ENCODE data around the gene LYPD5. TPM values are rescaled to one million over a fixed set of nuclear protein-coding genes. Genes with fewer than 3 reads are reported as not detected.

The LYPD5 gene
- total and polyA plus RNA-seq, 8 donors, result 0.20 to 6.3 (median 0.55) TPM

DNA sequence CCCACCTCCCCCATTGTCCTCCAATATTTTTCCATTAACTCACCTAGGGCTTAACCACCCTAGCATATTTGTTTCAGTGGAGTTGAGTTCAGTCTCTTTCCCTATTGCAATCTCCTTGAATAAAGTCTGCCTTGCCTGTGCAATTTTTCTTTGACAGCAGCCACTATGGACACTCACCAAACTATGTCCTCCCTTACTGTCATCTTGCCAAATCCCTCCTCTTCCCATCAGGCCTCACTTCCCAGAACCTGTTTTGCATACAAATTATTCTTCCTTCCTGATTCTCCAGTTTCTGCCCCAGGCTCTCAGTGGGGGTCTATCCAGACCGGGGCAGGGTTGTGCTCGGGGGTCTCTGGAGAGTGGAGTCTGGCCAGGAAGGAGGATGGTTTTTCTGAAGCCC is 2.2 kb upstream of the LYPD5 start:
- TF ChIP-seq, protein P1, sequence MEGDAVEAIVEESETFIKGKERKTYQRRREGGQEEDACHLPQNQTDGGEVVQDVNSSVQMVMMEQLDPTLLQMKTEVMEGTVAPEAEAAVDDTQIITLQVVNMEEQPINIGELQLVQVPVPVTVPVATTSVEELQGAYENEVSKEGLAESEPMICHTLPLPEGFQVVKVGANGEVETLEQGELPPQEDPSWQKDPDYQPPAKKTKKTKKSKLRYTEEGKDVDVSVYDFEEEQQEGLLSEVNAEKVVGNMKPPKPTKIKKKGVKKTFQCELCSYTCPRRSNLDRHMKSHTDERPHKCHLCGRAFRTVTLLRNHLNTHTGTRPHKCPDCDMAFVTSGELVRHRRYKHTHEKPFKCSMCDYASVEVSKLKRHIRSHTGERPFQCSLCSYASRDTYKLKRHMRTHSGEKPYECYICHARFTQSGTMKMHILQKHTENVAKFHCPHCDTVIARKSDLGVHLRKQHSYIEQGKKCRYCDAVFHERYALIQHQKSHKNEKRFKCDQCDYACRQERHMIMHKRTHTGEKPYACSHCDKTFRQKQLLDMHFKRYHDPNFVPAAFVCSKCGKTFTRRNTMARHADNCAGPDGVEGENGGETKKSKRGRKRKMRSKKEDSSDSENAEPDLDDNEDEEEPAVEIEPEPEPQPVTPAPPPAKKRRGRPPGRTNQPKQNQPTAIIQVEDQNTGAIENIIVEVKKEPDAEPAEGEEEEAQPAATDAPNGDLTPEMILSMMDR (IDR thresholded peaks at IDR 0.05), result no peak
- peaks cover 0 to 6% of the 10 kb centered on the region in 2 donors for H3K27me3 ChIP-seq
- peaks cover 0 to 3% of the 10 kb centered on the region in 2 donors for H3K4me1 ChIP-seq
- H3K9me3 ChIP-seq, result no peaks in the 10 kb centered on the region
- DNase-seq (no peak), ATAC-seq (no peak)
- H3K36me3 ChIP-seq, result no peaks in the 10 kb centered on the region
- no peak overlapping the region for H3K27ac ChIP-seq
- intact Hi-C loops (cut with DNase I), result no loop called here
- no peak overlapping the region for H3K4me3 ChIP-seq

DNA sequence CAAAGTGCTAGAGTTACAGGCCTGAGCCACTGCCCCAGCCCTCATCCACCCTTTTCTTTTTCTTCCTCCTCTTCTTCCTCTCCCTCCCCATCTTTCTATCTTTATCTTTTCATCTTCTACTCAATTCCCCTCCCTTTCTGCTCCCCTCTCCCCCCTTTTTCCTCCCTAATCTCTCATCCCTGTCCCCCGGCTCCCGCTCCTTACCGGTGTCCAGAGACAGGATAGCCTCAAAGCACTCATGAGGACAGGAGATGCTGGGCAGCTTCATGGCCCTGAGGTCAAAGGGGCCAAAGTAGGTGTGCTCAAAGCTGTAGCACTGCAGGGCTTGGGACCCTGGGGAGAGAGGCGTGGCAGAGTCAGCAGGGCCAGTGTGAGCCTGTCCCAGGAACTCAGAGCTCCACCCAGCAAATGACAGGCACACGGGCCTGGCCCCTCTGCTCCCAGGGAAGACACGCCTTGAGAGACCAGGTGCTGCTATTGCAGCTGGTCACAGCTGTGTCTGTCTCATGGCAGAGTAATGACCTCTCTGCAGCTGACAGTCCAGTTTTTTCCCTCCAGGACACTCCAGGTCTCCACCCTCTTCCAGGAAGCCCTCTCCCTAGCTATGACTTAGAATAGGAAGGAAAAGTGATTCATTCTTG is 2.6 kb downstream of the LYPD5 start:
- Histone ChIP-seq H3K9me3 (no peaks in the 10 kb centered on the region), H3K4me1 (peaks cover 0 to 15% of the 10 kb centered on the region in 2 donors), H3K4me3 (peak overlapping the region in 1 of 2 donors; percentile 52), H3K36me3 (no peaks in the 10 kb centered on the region), H3K27me3 (peaks cover 0 to 19% of the 10 kb centered on the region in 2 donors), H3K27ac (peak overlapping the region in 1 of 2 donors; percentile 48)
- no peak for ATAC-seq
- TF ChIP-seq, protein P1 (IDR thresholded peaks at IDR 0.05), result no peak
- intact Hi-C loops (cut with DNase I), result no loop called here
- DNase-seq, result no peak

GRCh38 chr19:43798546-43799409 is 3.5 kb downstream of the LYPD5 start:
- DNase-seq (peak in 3 of 4 donors; percentile 36 to 86 (median 66)), ATAC-seq (peak; percentile 95)
- TF ChIP-seq, protein P1 (IDR thresholded peaks at IDR 0.05), result no peak
- Histone ChIP-seq H3K36me3 (no peaks in the 10 kb centered on the region), H3K9me3 (no peaks in the 10 kb centered on the region), H3K4me1 (peaks cover 0 to 15% of the 10 kb centered on the region in 2 donors), H3K4me3 (peak overlapping the region; percentile 35 to 52), H3K27me3 (peaks cover 0 to 19% of the 10 kb centered on the region in 2 donors), H3K27ac (peak overlapping the region in 1 of 2 donors; percentile 48)
- intact Hi-C loops (cut with DNase I), result no loop called here

GRCh38 chr19:43798026-43798545 is 4.2 kb downstream of the LYPD5 start:
- ATAC-seq, result no peak
- Histone ChIP-seq H3K36me3 (no peaks in the 10 kb centered on the region), H3K4me1 (peaks cover 0 to 15% of the 10 kb centered on the region in 2 donors), H3K4me3 (peak overlapping the region; percentile 35 to 52), H3K9me3 (no peaks in the 10 kb centered on the region), H3K27me3 (peaks cover 0 to 25% of the 10 kb centered on the region in 2 donors), H3K27ac (no peak overlapping the region)
- TF ChIP-seq, protein P1 (IDR thresholded peaks at IDR 0.05), result no peak
- DNase-seq, result no peak
- intact Hi-C loops (cut with DNase I), result no loop called here

DNA sequence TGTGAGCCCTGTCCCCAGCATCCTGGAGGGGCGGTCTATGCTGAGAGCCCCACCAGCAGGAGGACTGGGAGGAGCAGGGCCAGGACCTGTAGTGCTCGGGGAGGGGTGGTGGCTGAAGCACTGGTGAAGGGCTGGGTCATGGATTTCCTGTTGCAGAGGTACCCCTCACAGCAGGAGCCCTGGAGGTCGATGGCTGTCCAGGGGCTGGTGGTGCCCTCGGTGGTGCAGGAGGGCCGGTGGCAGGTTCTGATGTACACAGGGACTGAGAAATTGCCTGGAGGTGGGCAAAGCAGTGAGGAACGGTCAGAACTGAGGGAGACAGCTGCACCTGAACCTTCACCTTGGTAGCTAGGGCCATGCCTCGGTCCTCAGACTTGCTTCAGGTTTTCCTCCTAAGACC is 4.7 kb downstream of the LYPD5 start:
- H3K36me3 ChIP-seq, result no peaks in the 10 kb centered on the region
- no peak overlapping the region for H3K27ac ChIP-seq
- H3K27me3 ChIP-seq, result peaks cover 0 to 28% of the 10 kb centered on the region in 2 donors
- intact Hi-C loops (cut with DNase I), result no loop called here
- TF ChIP-seq, protein P1 (IDR thresholded peaks at IDR 0.05), result no peak
- H3K4me3 ChIP-seq, result no peak overlapping the region
- no peaks in the 10 kb centered on the region for H3K9me3 ChIP-seq
- peaks cover 0 to 15% of the 10 kb centered on the region in 2 donors for H3K4me1 ChIP-seq
- DNase-seq, result no peak
- no peak for ATAC-seq
